Upper lobe of right lung (tissue), 1 donor: ENCODE results near the gene ZDHHC4. TPM values are rescaled to one million over a fixed set of nuclear protein-coding genes. Genes with fewer than 3 reads are reported as not detected.

ENCODE experiments used
- ATAC-seq: fragments of 200-7000 bp; cut with Tn5 transposase; one replicate; pipeline ENCODE4 v1.9.1; 2020; ENCODE audit warnings: mild to moderate bottlenecking, moderate library complexity
- DNase-seq: peaks from one replicate; pipeline ENCODE4 v3.0.0-alpha.2; 2020
- H3K27ac ChIP-seq: fragments of 200-600 bp; one replicate; pipeline ENCODE4 v1.8.0; 2022
- H3K27me3 ChIP-seq: fragments of 200-600 bp; one replicate; pipeline ENCODE4 v1.8.0; 2022; ENCODE audit warnings: mild to moderate bottlenecking
- H3K36me3 ChIP-seq: fragments of 200-600 bp; one replicate; pipeline ENCODE4 v1.8.0; 2022
- H3K4me1 ChIP-seq: fragments of 200-600 bp; one replicate; pipeline ENCODE4 v1.8.0; 2022
- H3K4me3 ChIP-seq: fragments of 200-600 bp; one replicate; pipeline ENCODE4 v1.8.0; 2022; ENCODE audit warnings: mild to moderate bottlenecking
- H3K9me3 ChIP-seq: fragments of 200-600 bp; one replicate; pipeline ENCODE4 v1.8.0; 2022
- intact Hi-C: fragments of 100-400 bp; cut with DNase I; formaldehyde crosslinking; loops from one replicate; pipeline ENCODE4 v1.11.0; 2022
- total RNA-seq: library from RNA; stranded (reverse); fragmentation: NEBNext Ultra II Directional; extraction: Animal tissue kit (Norgen Biotek cat#: 25700); gene quantifications from one replicate; pipeline ENCODE4 v1.2.1, GENCODE V29; 2021
- TF ChIP-seq, protein P1 (sequence below): fragments of 200-600 bp; IDR thresholded peaks from one replicate; pipeline ENCODE4 v1.8.0; 2022; ENCODE audit warnings: antibody characterized with exemption
- donor health status: DM: no; HTN: yes; CAD: no; lungs with severe emphysema.

Gene ZDHHC4
- total RNA-seq, 1 donor from 2014 or later: 54.8 TPM

- TF ChIP-seq, protein P1, sequence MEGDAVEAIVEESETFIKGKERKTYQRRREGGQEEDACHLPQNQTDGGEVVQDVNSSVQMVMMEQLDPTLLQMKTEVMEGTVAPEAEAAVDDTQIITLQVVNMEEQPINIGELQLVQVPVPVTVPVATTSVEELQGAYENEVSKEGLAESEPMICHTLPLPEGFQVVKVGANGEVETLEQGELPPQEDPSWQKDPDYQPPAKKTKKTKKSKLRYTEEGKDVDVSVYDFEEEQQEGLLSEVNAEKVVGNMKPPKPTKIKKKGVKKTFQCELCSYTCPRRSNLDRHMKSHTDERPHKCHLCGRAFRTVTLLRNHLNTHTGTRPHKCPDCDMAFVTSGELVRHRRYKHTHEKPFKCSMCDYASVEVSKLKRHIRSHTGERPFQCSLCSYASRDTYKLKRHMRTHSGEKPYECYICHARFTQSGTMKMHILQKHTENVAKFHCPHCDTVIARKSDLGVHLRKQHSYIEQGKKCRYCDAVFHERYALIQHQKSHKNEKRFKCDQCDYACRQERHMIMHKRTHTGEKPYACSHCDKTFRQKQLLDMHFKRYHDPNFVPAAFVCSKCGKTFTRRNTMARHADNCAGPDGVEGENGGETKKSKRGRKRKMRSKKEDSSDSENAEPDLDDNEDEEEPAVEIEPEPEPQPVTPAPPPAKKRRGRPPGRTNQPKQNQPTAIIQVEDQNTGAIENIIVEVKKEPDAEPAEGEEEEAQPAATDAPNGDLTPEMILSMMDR: no peak
- Histone ChIP-seq H3K27ac (no peak overlapping the region), H3K4me3 (no peak overlapping the region), H3K36me3 (peaks cover 50% of the 10 kb centered on the region), H3K27me3 (no peaks in the 10 kb centered on the region), H3K4me1 (no peaks in the 10 kb centered on the region), H3K9me3 (no peaks in the 10 kb centered on the region)
- DNase-seq (peak; percentile 63), ATAC-seq (no peak)
- intact Hi-C loops: no loop called here
These were observed 29.8 kb downstream of the ZDHHC4 start for GRCh38 chr7:6606866-6607583.

DNA sequence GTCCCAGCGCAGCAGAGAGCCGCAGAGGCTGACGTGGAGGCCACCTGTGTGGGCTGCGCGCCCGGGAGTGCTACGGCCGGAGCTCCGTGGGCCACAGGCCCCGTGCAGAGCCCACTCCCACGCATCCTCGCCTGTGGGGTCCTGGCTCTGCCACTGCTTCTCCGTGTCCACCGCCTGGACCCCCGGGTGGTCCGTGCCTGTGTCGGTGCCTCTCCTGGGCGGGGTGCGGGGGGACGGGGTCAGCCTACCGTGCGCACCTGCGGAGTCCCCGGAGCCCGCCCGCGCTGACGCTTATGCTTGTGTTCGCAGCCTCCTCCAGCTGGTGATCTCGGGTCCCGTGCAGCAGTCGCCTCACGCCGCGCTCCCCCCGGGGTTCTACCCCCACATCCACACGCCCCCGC, 30.4 kb downstream of the ZDHHC4 start:
- DNase-seq (peak; percentile 63), ATAC-seq (peak; percentile 47)
- TF ChIP-seq, protein P1: no peak
- H3K9me3 ChIP-seq: no peaks in the 10 kb centered on the region
- H3K27ac ChIP-seq: no peak overlapping the region
- no peaks in the 10 kb centered on the region for H3K27me3 ChIP-seq
- intact Hi-C loops: no loop called here
- H3K4me1 ChIP-seq: no peaks in the 10 kb centered on the region
- H3K4me3 ChIP-seq: no peak overlapping the region
- H3K36me3 ChIP-seq: peaks cover 44% of the 10 kb centered on the region

DNA sequence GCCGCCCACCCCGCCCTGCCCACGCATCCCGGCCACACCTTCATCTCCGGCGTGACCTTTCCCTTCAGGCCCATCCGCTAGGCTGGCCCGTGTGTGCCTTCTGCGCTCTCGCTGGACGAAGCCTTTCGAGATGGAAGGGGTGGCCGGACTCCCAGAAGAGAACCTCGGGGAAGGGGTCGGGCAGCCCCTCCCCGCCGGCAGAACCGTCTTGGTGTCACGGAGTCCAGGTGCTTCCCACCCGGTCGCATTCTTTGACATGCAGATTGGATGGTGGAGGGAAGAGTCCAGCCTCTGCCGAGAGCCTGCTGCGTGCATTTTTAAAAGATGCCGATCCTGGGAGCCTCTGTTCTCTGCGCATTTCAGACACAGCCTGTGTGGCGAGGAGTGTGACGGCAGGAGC, 30.8 kb downstream of the ZDHHC4 start:
- Histone ChIP-seq H3K27ac (no peak overlapping the region), H3K36me3 (peaks cover 40% of the 10 kb centered on the region), H3K9me3 (no peaks in the 10 kb centered on the region), H3K27me3 (no peaks in the 10 kb centered on the region), H3K4me3 (no peak overlapping the region), H3K4me1 (no peaks in the 10 kb centered on the region)
- ATAC-seq: no peak
- TF ChIP-seq, protein P1: no peak
- DNase-seq: no peak
- intact Hi-C loops: no loop called here

DNA sequence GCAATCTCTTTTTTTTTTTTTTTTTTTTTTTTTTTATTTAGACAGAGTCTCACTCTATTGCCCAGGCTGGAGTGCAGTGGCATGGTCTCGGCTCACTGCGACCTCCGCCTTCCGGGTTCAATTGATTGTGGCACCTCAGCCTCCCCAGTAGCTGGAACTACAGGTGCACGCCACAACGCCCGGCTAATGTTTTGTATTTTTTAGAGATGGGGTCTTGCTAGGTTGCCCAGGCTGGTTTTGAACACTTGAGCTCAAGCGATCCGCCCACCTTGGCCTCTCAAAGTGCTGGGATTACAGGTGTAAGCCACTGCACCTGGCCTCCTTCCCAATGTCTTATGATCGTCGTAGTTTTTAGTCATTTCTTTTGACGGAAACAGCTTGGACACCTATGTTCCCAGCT, 31.5 kb downstream of the ZDHHC4 start:
- DNase-seq (no peak), ATAC-seq (no peak)
- Histone ChIP-seq H3K9me3 (no peaks in the 10 kb centered on the region), H3K36me3 (peaks cover 34% of the 10 kb centered on the region), H3K4me1 (no peaks in the 10 kb centered on the region), H3K27me3 (no peaks in the 10 kb centered on the region), H3K4me3 (no peak overlapping the region), H3K27ac (no peak overlapping the region)
- TF ChIP-seq, protein P1: no peak
- intact Hi-C loops: no loop called here

DNA sequence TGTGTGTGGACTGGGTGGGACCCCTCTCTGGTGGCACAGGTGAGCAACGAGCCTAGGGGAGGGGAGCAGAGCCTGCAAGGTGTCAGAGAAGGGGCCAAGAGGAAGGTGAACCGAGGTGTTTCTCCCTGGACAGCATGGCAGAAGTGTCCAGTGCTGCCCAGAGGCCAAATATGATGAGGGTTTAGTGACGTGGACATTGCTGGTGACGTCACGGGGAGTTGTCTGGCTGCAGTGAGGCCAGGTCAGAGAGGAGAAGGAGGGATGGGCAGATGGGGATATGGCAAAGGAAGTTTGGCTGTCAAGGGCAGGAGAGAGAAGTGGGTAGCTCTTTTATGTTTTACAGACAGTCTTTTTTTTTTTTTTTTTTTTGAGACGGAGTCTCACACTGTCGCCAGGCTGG, 35.6 kb downstream of the ZDHHC4 start:
- intact Hi-C loops: no loop called here
- Histone ChIP-seq H3K4me3 (no peak overlapping the region), H3K27me3 (peaks cover 5% of the 10 kb centered on the region), H3K9me3 (no peaks in the 10 kb centered on the region), H3K36me3 (peaks cover 12% of the 10 kb centered on the region), H3K4me1 (no peaks in the 10 kb centered on the region), H3K27ac (no peak overlapping the region)
- DNase-seq: no peak
- ATAC-seq: no peak
- TF ChIP-seq, protein P1: no peak
